ENCODE data around the gene MMS19. TPM values are rescaled to one million over a fixed set of nuclear protein-coding genes. Genes with fewer than 3 reads are reported as not detected.
A peak's percentile ranks its signal among the peaks of the same experiment; 100 is the strongest.

The MMS19 gene
- total RNA-seq, 1 donor from 2014 or later = 42.7 TPM

DNA sequence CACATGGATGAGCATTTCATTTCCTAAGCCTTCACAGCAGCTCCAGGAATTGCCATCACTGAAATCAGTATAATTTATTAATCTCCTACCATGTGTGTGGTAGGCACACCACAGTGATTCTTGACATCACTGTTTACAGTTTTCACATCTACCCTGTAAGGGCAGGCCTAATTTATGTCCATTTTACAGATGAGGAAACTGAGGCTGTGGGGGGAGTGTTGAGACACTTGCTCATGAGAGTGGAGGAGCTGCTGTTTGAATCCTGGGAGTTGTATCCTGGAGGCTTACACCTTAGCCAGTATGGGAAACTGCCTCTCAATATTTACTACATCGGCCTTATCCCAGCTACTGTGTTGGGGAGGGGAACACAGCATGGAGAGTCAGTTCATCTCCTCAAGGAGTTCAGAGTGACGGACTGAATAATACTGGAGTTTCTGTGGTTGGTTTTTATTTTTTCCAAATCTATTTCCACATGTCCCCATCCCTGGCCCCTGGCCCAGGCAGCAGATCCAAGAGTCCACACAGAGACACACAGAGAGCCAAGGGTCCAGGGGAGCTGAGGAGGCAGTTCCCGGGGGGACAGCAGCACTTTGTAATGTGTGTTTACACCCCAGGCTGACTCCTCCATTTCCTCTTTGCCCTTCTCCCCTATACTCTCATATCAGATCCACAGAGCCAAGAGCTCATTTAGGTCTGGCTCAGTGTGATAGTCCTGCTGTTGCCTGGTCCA is 13.7 kb upstream of the MMS19 start:
- Histone ChIP-seq H3K27me3 (ENCODE audit: low read depth) (no peaks in the 10 kb centered on the region), H3K36me3 (no peaks in the 10 kb centered on the region), H3K4me3 (no peak overlapping the region), H3K9me3 (replicated peaks) (no peaks in the 10 kb centered on the region), H3K4me1 (peaks cover 58% of the 10 kb centered on the region), H3K27ac (replicated peaks) (peak overlapping the region; percentile 48)
- intact Hi-C loops (cut with micrococcal nuclease) = no loop called here
- TF ChIP-seq, protein P1, sequence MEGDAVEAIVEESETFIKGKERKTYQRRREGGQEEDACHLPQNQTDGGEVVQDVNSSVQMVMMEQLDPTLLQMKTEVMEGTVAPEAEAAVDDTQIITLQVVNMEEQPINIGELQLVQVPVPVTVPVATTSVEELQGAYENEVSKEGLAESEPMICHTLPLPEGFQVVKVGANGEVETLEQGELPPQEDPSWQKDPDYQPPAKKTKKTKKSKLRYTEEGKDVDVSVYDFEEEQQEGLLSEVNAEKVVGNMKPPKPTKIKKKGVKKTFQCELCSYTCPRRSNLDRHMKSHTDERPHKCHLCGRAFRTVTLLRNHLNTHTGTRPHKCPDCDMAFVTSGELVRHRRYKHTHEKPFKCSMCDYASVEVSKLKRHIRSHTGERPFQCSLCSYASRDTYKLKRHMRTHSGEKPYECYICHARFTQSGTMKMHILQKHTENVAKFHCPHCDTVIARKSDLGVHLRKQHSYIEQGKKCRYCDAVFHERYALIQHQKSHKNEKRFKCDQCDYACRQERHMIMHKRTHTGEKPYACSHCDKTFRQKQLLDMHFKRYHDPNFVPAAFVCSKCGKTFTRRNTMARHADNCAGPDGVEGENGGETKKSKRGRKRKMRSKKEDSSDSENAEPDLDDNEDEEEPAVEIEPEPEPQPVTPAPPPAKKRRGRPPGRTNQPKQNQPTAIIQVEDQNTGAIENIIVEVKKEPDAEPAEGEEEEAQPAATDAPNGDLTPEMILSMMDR (IDR thresholded peaks at IDR 0.05; ENCODE audit: borderline replicate concordance) = no peak
- peak; percentile 50 for DNase-seq

DNA sequence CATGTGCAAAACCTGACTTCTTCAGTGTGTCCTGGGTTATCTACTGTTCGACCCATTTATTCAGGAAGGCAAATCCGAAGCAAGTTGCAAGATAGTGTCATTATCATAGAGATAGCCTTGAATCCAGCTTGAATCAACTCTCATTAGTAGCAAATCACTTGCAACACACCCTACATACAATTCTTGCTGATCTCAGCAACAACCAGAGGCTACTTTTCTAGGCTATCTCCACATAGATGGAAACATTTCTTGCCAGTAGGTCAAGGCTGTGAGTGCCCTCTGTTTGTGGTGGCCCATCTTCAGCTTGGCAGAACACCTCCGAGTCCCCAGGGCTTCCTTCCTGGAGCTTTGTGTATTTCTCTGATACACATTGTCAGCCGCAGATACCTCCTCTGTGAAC is 12.5 kb upstream of the MMS19 start:
- Histone ChIP-seq H3K9me3 (replicated peaks) (no peaks in the 10 kb centered on the region), H3K4me3 (no peak overlapping the region), H3K27me3 (ENCODE audit: low read depth) (no peaks in the 10 kb centered on the region), H3K4me1 (peaks cover 46% of the 10 kb centered on the region), H3K27ac (replicated peaks) (no peak overlapping the region), H3K36me3 (no peaks in the 10 kb centered on the region)
- intact Hi-C loops (cut with micrococcal nuclease) = no loop called here
- no peak for DNase-seq
- TF ChIP-seq, protein P1 (IDR thresholded peaks at IDR 0.05; ENCODE audit: borderline replicate concordance) = no peak

DNA sequence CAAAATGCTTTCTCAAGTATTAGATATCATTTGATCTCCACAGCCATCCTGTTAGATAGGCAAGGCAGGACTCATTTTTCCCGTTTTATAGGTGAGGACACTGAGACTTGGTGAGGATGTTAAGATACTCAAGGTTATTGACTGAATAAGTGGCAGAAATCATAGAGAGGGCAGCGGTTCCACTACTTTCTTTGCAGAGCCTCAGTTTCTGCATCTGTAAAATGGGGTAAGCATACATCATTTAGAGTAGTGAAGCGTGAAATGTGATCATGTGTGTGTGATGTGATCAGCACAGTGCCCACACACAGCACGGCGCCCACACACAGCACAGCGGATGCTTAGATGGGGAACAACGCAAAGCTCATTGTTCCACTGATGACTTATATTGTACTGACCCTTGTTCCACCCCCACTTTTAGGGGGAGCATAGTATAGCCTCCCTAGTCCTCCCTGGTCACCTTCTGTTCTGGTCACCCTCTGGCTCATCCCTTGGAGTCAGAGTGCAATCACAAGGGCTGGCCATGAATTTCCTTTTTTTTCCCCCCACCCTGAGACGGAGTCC is 11.0 kb upstream of the MMS19 start:
- Histone ChIP-seq H3K4me3 (no peak overlapping the region), H3K36me3 (no peaks in the 10 kb centered on the region), H3K27me3 (ENCODE audit: low read depth) (no peaks in the 10 kb centered on the region), H3K27ac (replicated peaks) (no peak overlapping the region), H3K9me3 (replicated peaks) (no peaks in the 10 kb centered on the region), H3K4me1 (peaks cover 42% of the 10 kb centered on the region)
- DNase-seq = no peak
- intact Hi-C loops (cut with micrococcal nuclease) = no loop called here
- TF ChIP-seq, protein P1 (IDR thresholded peaks at IDR 0.05; ENCODE audit: borderline replicate concordance) = no peak

DNA sequence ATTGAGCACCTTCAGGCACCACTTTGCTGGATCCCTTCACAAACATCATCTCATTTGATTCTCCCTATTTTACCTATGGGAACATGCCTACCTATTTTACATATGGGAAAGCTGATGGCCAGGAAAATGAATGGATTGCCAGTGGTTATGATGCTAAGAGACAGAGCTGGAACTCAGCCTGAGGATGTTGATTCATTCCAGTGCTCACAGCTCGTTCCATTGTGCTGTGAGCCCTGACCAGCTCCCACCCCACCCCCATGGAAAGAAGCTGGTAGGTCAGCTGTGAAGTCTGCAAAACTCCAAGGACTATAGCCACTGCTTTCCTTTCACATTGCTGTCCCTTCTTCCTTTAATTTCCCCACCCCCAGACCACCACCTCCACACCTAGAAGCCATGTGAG is 10.1 kb upstream of the MMS19 start:
- H3K27ac ChIP-seq (replicated peaks) = no peak overlapping the region
- H3K4me1 ChIP-seq = peaks cover 43% of the 10 kb centered on the region
- no peaks in the 10 kb centered on the region for H3K36me3 ChIP-seq
- H3K9me3 ChIP-seq (replicated peaks) = no peaks in the 10 kb centered on the region
- no peak overlapping the region for H3K4me3 ChIP-seq
- TF ChIP-seq, protein P1 (IDR thresholded peaks at IDR 0.05; ENCODE audit: borderline replicate concordance) = no peak
- DNase-seq = no peak
- intact Hi-C loops (cut with micrococcal nuclease) = no loop called here
- no peaks in the 10 kb centered on the region for H3K27me3 ChIP-seq (ENCODE audit: low read depth)

DNA sequence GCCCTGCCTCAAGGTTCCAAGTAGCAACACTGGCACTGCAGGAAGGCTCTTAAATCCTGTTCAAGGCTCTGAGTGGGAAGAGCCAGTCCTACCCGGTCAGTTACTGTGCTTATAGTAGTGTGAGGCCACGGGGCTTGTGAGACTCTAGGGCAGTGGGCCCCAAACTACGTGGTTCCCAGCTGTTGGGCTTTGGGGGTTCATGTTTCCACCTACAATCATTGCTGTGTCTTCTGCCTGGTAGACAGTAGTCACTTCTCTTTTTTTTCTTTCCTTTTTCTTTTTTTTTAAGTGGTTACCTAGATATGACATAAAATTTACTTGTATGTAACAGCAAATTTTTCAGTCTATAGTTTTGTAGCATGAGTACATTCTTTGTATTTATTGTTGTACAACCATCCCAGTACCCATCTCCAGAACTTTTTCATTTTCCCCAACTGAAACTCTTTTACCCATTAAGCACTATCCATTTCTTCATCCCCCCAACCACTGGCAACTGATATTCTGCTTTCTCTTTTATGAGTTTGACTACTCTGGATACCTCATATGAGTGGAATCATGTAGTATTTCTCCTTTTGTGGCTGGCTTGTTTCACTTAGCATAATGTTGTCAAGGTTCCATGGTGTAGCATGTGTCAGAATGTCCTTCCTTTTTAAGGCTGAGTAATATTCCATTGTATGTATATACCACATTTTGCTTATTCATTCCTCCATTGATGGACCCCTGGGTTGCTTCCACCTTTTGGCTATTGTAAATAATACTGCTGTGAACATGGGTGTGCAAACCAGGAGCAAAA is 8.2 kb upstream of the MMS19 start:
- H3K4me1 ChIP-seq = peaks cover 43% of the 10 kb centered on the region
- no peaks in the 10 kb centered on the region for H3K9me3 ChIP-seq (replicated peaks)
- intact Hi-C loops (cut with micrococcal nuclease) = no loop called here
- H3K4me3 ChIP-seq = no peak overlapping the region
- no peak overlapping the region for H3K27ac ChIP-seq (replicated peaks)
- TF ChIP-seq, protein P1 (IDR thresholded peaks at IDR 0.05; ENCODE audit: borderline replicate concordance) = no peak
- no peak for DNase-seq
- no peaks in the 10 kb centered on the region for H3K27me3 ChIP-seq (ENCODE audit: low read depth)
- no peaks in the 10 kb centered on the region for H3K36me3 ChIP-seq

Data from left ventricle myocardium inferior (tissue), 1 donor.